HCT116 (cell line): ENCODE results near the gene CCNJ. TPM values are rescaled to one million over a fixed set of nuclear protein-coding genes. Genes with fewer than 3 reads are reported as not detected.

Experiments used
- ATAC-seq: fragments of 200-7000 bp; cut with Tn5 transposase; 2 replicates; pipeline ENCODE4 v1.9.1; 2020; ENCODE audit warnings: mild to moderate bottlenecking, moderate library complexity
- BruUV-seq: library from RNA; stranded (reverse); fragments of 400-500 nt; replicated peaks from 2 replicates; lab custom pipeline; 2021; lab: Mats Ljungman, UMichigan
- CTCF ChIA-PET: fragments of 300-600 bp; sonication (Branson Sonifier 250); formaldehyde crosslinking; loops from one replicate; lab custom pipeline; 2021; ENCODE audit warnings: antibody characterized with exemption; lab: Charles Lee
- POLR2A ChIA-PET: fragments of 300-600, 350-600 bp; sonication (Branson Sonifier 250); formaldehyde crosslinking; loops from one replicate; lab custom pipeline; 2021; ENCODE audit warnings: antibody characterized with exemption; lab: Charles Lee
- RAD21 ChIA-PET, 2 experiments: fragments of 300-600 bp; sonication (Branson Sonifier 250); formaldehyde crosslinking; loops; one replicate each; lab custom pipeline; 2023; ENCODE audit warnings: low total read pairs in 2 of 2; ENCODE audit not compliant: uncharacterized antibody in 2 of 2, unreplicated experiment in 2 of 2, low non-redundant PET in 1 of 2; lab: Charles Lee
- DNase-seq: peaks from one replicate; pipeline ENCODE4 v3.0.0-alpha.2; 2010; ENCODE audit warnings: low read depth, low spot score
- H2AFZ ChIP-seq: fragments of 200-600 bp; shearing (Covaris generic), sonication (generic); 2 replicates; pipeline ENCODE4 v1.6.1; 2017; ENCODE audit warnings: low read depth, mixed run types, mixed read lengths, antibody characterized with exemption, low read length; ENCODE audit not compliant: poor library complexity, severe bottlenecking
- H3K27ac ChIP-seq: 2 replicates; pipeline ENCODE4 v1.5.1; 2012; ENCODE audit warnings: low read depth, low read length
- H3K27me3 ChIP-seq: fragments of 200-600 bp; sonication (generic); 2 replicates; pipeline ENCODE4 v1.6.1; 2016; ENCODE audit warnings: mixed run types, low read length, mixed read lengths; ENCODE audit not compliant: insufficient read depth
- H3K36me3 ChIP-seq, 2 experiments: fragments of 200-500 bp in 1 of 2; fragments of 200-600 bp in 1 of 2; sonication (Bioruptor generic) in 1 of 2; sonication (generic) in 1 of 2; 2 replicates each; pipeline versions ENCODE4 v1.5.1 to v1.6.1; 2014 to 2016; ENCODE audit warnings: low read length in 2 of 2, inconsistent platforms in 1 of 2, mixed read lengths in 1 of 2, mixed run types in 1 of 2; ENCODE audit not compliant: insufficient read depth in 2 of 2, control insufficient read depth in 1 of 2
- H3K4me1 ChIP-seq, 2 experiments: fragments of 200-600 bp in 1 of 2; sonication (generic) in 1 of 2; 2 replicates each; pipeline versions ENCODE4 v1.5.1 to v1.6.1; 2012 to 2017; ENCODE audit warnings: low read length in 2 of 2, inconsistent platforms in 1 of 2, mild to moderate bottlenecking in 1 of 2, mixed read lengths in 1 of 2, mixed run types in 1 of 2, moderate library complexity in 1 of 2; ENCODE audit not compliant: insufficient read depth in 2 of 2, control insufficient read depth in 1 of 2
- H3K4me2 ChIP-seq: fragments of 200-600 bp; sonication (generic); 2 replicates; pipeline ENCODE4 v1.6.1; 2017; ENCODE audit warnings: mixed run types, low read length, mixed read lengths
- H3K4me3 ChIP-seq, 2 experiments: fragments of 200-600 bp in 1 of 2; sonication (generic) in 1 of 2; replicated peaks in 1 of 2; 2 replicates each; pipeline ENCODE4 v1.5.1; 2011 to 2016; ENCODE audit warnings: low read length in 2 of 2, control low read depth in 1 of 2, low read depth in 1 of 2, mild to moderate bottlenecking in 1 of 2, mixed read lengths in 1 of 2, mixed run types in 1 of 2
- H3K79me2 ChIP-seq: fragments of 200-600 bp; sonication (generic); 2 replicates; pipeline ENCODE4 v1.6.1; 2017; ENCODE audit warnings: mild to moderate bottlenecking, mixed run types, low read length, moderate library complexity, mixed read lengths; ENCODE audit not compliant: insufficient read depth
- H3K9ac ChIP-seq: fragments of 200-600 bp; sonication (generic); 2 replicates; pipeline ENCODE4 v1.6.1; 2016; ENCODE audit warnings: low read length, mixed read lengths
- H3K9me2 ChIP-seq: fragments of 200-600 bp; sonication (generic), shearing (Covaris generic); 2 replicates; pipeline ENCODE4 v1.6.1; 2017; ENCODE audit warnings: mixed run types, mild to moderate bottlenecking, moderate library complexity; ENCODE audit not compliant: insufficient read depth
- H3K9me3 ChIP-seq, 2 experiments: fragments of 200-500 bp in 1 of 2; fragments of 200-600 bp in 1 of 2; sonication (Bioruptor generic) in 1 of 2; sonication (generic) in 1 of 2; 2 replicates each; pipeline ENCODE4 v1.6.1; 2014 to 2017; ENCODE audit warnings: low read length in 2 of 2, mixed read lengths in 2 of 2, inconsistent platforms in 1 of 2, low read depth in 1 of 2, mild to moderate bottlenecking in 1 of 2, mixed run types in 1 of 2, moderate library complexity in 1 of 2; ENCODE audit not compliant: control insufficient read depth in 1 of 2, insufficient read depth in 1 of 2
- H4K20me1 ChIP-seq: fragments of 200-600 bp; sonication (generic), shearing (Covaris generic); 2 replicates; pipeline ENCODE4 v1.6.1; 2017; ENCODE audit warnings: mixed run types, mild to moderate bottlenecking, moderate library complexity; ENCODE audit not compliant: insufficient read depth
- CBX3 ChIP-seq: IDR thresholded peaks from 2 replicates; pipeline ENCODE4 v1.6.1; 2012; ENCODE audit warnings: low read depth
- EGR1 ChIP-seq: IDR thresholded peaks from 2 replicates; pipeline ENCODE4 v1.6.1; 2012; ENCODE audit warnings: low read depth
- SIN3A ChIP-seq: IDR thresholded peaks from 2 replicates; pipeline ENCODE4 v1.6.1; 2012; ENCODE audit warnings: low read depth
- YY1 ChIP-seq: IDR thresholded peaks from 2 replicates; pipeline ENCODE4 v1.6.1; 2011; ENCODE audit warnings: low read length, low read depth, moderate library complexity, mild to moderate bottlenecking; ENCODE audit not compliant: insufficient replicate concordance; ENCODE audit errors: extremely low read depth
- ZFX ChIP-seq: fragments of 450-650 bp; IDR thresholded peaks from 2 replicates; pipeline ENCODE4 v1.6.1; 2017
- ZNF274 ChIP-seq: fragments of 200-500 bp; sonication (Bioruptor generic); IDR thresholded peaks from 2 replicates; pipeline ENCODE4 v1.6.1; 2014; ENCODE audit warnings: mild to moderate bottlenecking, low read depth, low read length, inconsistent platforms
- intact Hi-C: fragments of 100-400 bp; cut with micrococcal nuclease; formaldehyde crosslinking; loops from 2 replicates; pipeline ENCODE4 v1.10.0; 2022
- total RNA-seq: library from RNA; stranded (reverse); gene quantifications from one replicate; pipeline ENCODE4 v1.2.1, GENCODE V29; 2021; ENCODE audit not compliant: unreplicated experiment
- TF ChIP-seq, protein P1 (sequence below): IDR thresholded peaks from 2 replicates; pipeline ENCODE4 v1.6.1; 2012

CCNJ gene
- total RNA-seq, 1 experiment from 2014 or later, result 12.2 TPM

DNA sequence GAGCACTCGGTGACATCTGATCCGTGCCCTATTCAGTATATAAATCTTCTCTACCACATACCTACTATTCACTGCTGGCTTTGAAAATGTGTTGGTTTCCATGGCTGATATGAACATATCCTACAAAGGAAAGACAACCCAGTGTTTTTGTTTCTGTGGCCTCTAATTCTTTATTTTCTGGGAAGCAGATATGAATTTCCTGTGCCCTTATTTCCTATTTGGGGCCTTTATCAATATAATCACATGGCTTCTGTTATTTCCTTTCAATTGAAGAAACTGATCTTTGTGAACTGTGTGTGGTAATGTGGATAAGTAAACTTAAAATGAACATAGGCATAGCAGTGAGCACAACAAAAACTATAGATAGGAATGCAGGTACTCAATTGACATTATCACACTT, 10.6 kb downstream of the CCNJ start:
- H3K4me1 ChIP-seq, result no peaks in the 10 kb centered on the region
- no peaks in the 10 kb centered on the region for H3K9me2 ChIP-seq
- BruUV-seq, result no TSS peak
- H3K4me2 ChIP-seq, result no peak overlapping the region
- ChIA-PET POLR2A (no interaction called here), CTCF (no interaction called here), RAD21 (no interaction called here)
- H3K79me2 ChIP-seq, result peaks cover 32% of the 10 kb centered on the region
- no peak overlapping the region for H3K9ac ChIP-seq
- no peak overlapping the region for H2AFZ ChIP-seq
- H3K9me3 ChIP-seq, result no peaks in the 10 kb centered on the region
- intact Hi-C loops, result no loop called here
- H3K36me3 ChIP-seq, result peaks cover 23 to 24% of the 10 kb centered on the region in 2 experiments; a peak in 3 of 4 replicates
- H3K27me3 ChIP-seq, result no peaks in the 10 kb centered on the region
- DNase-seq (no peak), ATAC-seq (no peak)
- no peak overlapping the region for H3K4me3 ChIP-seq
- no peaks in the 10 kb centered on the region for H4K20me1 ChIP-seq
- no peak overlapping the region for H3K27ac ChIP-seq
- TF ChIP-seq ZFX (no peak), CBX3 (no peak), EGR1 (no peak)
- TF ChIP-seq, protein P1, sequence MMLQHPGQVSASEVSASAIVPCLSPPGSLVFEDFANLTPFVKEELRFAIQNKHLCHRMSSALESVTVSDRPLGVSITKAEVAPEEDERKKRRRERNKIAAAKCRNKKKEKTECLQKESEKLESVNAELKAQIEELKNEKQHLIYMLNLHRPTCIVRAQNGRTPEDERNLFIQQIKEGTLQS, result no peak
- TF ChIP-seq, all 23 proteins: peak for 0

DNA sequence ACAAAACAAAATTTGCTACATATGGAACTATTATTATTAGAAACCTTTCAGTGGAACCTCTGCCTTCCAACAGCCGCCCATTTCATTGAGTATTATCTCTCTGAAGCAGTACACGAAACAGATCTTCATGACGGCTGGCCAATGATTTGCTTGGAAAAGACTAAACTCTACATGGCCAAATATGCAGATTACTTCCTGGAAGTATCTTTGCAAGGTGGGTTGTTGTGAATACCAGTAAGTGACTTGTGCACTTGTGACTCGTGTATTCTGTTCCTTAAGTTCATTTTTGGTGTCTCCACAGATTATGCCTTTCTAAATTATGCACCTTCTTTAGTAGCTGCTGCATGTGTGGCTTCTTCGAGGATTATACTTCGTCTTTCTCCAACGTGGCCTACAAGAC, 13.4 kb downstream of the CCNJ start:
- no peak overlapping the region for H3K4me2 ChIP-seq
- TF ChIP-seq SIN3A (no peak), YY1 (no peak), ZNF274 (no peak)
- BruUV-seq, result no TSS peak
- POLR2A ChIA-PET, result no interaction called here
- CTCF ChIA-PET, result no interaction called here
- no peak for ATAC-seq
- no peaks in the 10 kb centered on the region for H3K9me3 ChIP-seq
- DNase-seq, result no peak
- RAD21 ChIA-PET, result no interaction called here
- H3K27me3 ChIP-seq, result no peaks in the 10 kb centered on the region
- no peaks in the 10 kb centered on the region for H3K4me1 ChIP-seq
- H3K27ac ChIP-seq, result no peak overlapping the region
- no peak overlapping the region for H3K4me3 ChIP-seq
- H3K79me2 ChIP-seq, result peaks cover 17% of the 10 kb centered on the region
- no peaks in the 10 kb centered on the region for H3K9me2 ChIP-seq
- no peak overlapping the region for H2AFZ ChIP-seq
- no peaks in the 10 kb centered on the region for H4K20me1 ChIP-seq
- H3K9ac ChIP-seq, result no peak overlapping the region
- peaks cover 22 to 23% of the 10 kb centered on the region in 2 experiments; a peak in 3 of 4 replicates for H3K36me3 ChIP-seq
- intact Hi-C loops, result no loop called here
